ENCODE measurements around the gene TRPM5.

DNA sequence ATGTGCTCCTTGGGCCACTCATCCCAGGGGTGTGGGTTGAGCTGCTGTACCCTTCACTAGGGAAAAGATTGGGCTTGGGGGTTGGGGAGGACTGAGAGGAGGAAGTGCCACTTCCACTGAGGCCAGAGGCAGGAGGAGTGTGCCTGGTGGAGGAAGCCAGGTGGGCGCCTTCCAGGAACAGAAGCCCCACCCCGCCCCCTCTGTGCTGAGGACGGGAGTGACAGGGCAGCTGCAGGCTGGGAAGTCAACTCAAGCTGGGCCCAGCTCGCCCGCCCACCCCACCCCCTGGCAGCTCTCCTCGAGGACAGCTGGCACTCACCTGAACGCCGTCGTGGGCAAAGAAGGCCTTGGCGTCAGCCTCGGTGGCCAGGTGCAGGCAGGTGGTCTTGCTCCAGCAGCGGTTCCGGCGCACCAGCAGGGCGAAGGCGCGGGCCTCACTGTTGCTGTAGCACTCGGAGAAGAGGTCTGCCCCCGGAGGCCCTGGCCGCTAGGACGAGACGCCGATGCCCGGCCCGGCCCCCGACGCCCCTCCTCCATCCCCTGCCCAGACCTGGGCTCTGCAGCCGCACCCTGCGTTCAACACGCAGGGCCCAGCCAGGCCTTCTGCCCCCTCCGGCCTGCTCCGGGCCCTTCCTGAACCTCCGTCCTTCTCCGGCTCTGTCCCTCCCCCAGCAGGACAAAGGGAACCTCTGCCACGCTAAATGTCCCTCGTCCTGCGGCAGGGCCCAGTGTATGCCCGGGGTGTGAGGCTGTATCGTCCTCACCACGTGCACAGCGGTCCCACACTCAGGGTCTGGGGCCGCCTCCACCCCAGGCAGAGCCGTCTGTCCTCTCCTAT lies 30.4 kb downstream of the TRPM5 start:
- TF ChIP-seq CTCF (IDR thresholded peaks at IDR 0.05) (no peak), POLR2A (IDR thresholded peaks at IDR 0.05) (no peak)

Measured in prostate gland (tissue), 2 donors.